ENCODE data around the gene HSDL1. TPM values are rescaled to one million over a fixed set of nuclear protein-coding genes. Genes with fewer than 3 reads are reported as not detected.

HSDL1 gene
- total and polyA plus RNA-seq, 4 donors: 3.0 to 9.6 (median 5.3) TPM

- no peaks in the 10 kb centered on the region for H3K4me1 ChIP-seq (ENCODE audit: control insufficient read depth in 4 of 4, insufficient read depth in 4 of 4, low read length in 3 of 4)
- no peak overlapping the region for H3K27ac ChIP-seq (ENCODE audit: low read depth in 1 of 2, low read length in 2 of 2)
- H3K9me3 ChIP-seq (ENCODE audit: control insufficient read depth in 4 of 4, low read length in 3 of 4): no peaks in the 10 kb centered on the region
- H3K27me3 ChIP-seq (ENCODE audit: control insufficient read depth in 4 of 4, insufficient read depth in 4 of 4, low read length in 3 of 4): peaks cover 0 to 13% (median 1%) of the 10 kb centered on the region in 4 donors
- 35% methylated on average over 9 of the region's 9 CpGs for WGBS
- no peaks in the 10 kb centered on the region for H3K36me3 ChIP-seq (ENCODE audit: control insufficient read depth in 4 of 4, insufficient read depth in 3 of 4, low read depth in 1 of 4, low read length in 3 of 4)
- H3K9ac ChIP-seq (ENCODE audit: low read depth in 1 of 2, low read length in 2 of 2): no peak overlapping the region
- no peak for TF ChIP-seq TAF1 (conservative IDR thresholded peaks at IDR 0.05)
- no peak for TF ChIP-seq GABPA (IDR thresholded peaks at IDR 0.05 in 1 of 2, conservative IDR thresholded peaks at IDR 0.05 in 1 of 2)
- no peak for TF ChIP-seq ZBTB33 (IDR thresholded peaks at IDR 0.05)
- TF ChIP-seq RAD21 (IDR thresholded peaks at IDR 0.05): no peak
- no peak for TF ChIP-seq HNF4A (conservative IDR thresholded peaks at IDR 0.05)
- no peak for TF ChIP-seq HNF4G (IDR thresholded peaks at IDR 0.05)
- TF ChIP-seq JUND (IDR thresholded peaks at IDR 0.05): no peak
- no peak for TF ChIP-seq MAX (IDR thresholded peaks at IDR 0.05)
- no peak for TF ChIP-seq REST (IDR thresholded peaks at IDR 0.05)
- TF ChIP-seq NR2F2 (IDR thresholded peaks at IDR 0.05): no peak
- TF ChIP-seq SP1 (IDR thresholded peaks at IDR 0.05): no peak
- no peak for TF ChIP-seq CTCF (IDR thresholded peaks at IDR 0.05; ENCODE audit: low read depth, low read length, missing input control)
- no peak for TF ChIP-seq FOXA2 (IDR thresholded peaks at IDR 0.05)
- TF ChIP-seq EGR1 (IDR thresholded peaks at IDR 0.05; ENCODE audit: low read depth in 2 of 2): no peak
- no peak for TF ChIP-seq RXRA (IDR thresholded peaks at IDR 0.05)
- TF ChIP-seq ATF3 (IDR thresholded peaks at IDR 0.05): no peak
- DNase-seq (ENCODE audit: low spot score): no peak
- no peak overlapping the region for H3K4me3 ChIP-seq (ENCODE audit: low read depth in 1 of 3, low read length in 3 of 3)
Observed at GRCh38 chr16:84159007-84159406, 14.0 kb upstream of the HSDL1 start.

- peaks cover 0 to 13% (median 0%) of the 10 kb centered on the region in 4 donors for H3K27me3 ChIP-seq (ENCODE audit: control insufficient read depth in 4 of 4, insufficient read depth in 4 of 4, low read length in 3 of 4)
- no peaks in the 10 kb centered on the region for H3K9me3 ChIP-seq (ENCODE audit: control insufficient read depth in 4 of 4, low read length in 3 of 4)
- 82% methylated on average over 5 of the region's 5 CpGs for WGBS
- H3K9ac ChIP-seq (ENCODE audit: low read depth in 1 of 2, low read length in 2 of 2): no peak overlapping the region
- no peak overlapping the region for H3K4me3 ChIP-seq (ENCODE audit: low read depth in 1 of 3, low read length in 3 of 3)
- H3K4me1 ChIP-seq (ENCODE audit: control insufficient read depth in 4 of 4, insufficient read depth in 4 of 4, low read length in 3 of 4): no peaks in the 10 kb centered on the region
- DNase-seq (ENCODE audit: low spot score): no peak
- H3K27ac ChIP-seq (ENCODE audit: low read depth in 1 of 2, low read length in 2 of 2): no peak overlapping the region
- no peaks in the 10 kb centered on the region for H3K36me3 ChIP-seq (ENCODE audit: control insufficient read depth in 4 of 4, insufficient read depth in 3 of 4, low read depth in 1 of 4, low read length in 3 of 4)
- TF ChIP-seq ATF3 (IDR thresholded peaks at IDR 0.05) (no peak), FOXA1 (IDR thresholded peaks at IDR 0.05) (no peak), TAF1 (conservative IDR thresholded peaks at IDR 0.05) (no peak), REST (IDR thresholded peaks at IDR 0.05) (no peak), CTCF (IDR thresholded peaks at IDR 0.05; ENCODE audit: low read depth, low read length, missing input control) (no peak), RAD21 (IDR thresholded peaks at IDR 0.05) (no peak), HNF4G (IDR thresholded peaks at IDR 0.05) (no peak), YY1 (IDR thresholded peaks at IDR 0.05) (no peak), GABPA (IDR thresholded peaks at IDR 0.05 in 1 of 2, conservative IDR thresholded peaks at IDR 0.05 in 1 of 2) (no peak), HNF4A (conservative IDR thresholded peaks at IDR 0.05) (no peak), NR2F2 (IDR thresholded peaks at IDR 0.05) (no peak)
Observed at GRCh38 chr16:84156342-84156784, 11.4 kb upstream of the HSDL1 start.
